ENCODE measurements around the gene SKA3. TPM values are rescaled to one million over a fixed set of nuclear protein-coding genes. Genes with fewer than 3 reads are reported as not detected.
A peak's percentile ranks its signal among the peaks of the same experiment; 100 is the strongest.
"Not testable (repeated sequence)": the region's sequence is repeated elsewhere in the genome, so short reads cannot be mapped to it uniquely, and the experiment has no call there.

SKA3 gene
- total RNA-seq, result not detected

DNA sequence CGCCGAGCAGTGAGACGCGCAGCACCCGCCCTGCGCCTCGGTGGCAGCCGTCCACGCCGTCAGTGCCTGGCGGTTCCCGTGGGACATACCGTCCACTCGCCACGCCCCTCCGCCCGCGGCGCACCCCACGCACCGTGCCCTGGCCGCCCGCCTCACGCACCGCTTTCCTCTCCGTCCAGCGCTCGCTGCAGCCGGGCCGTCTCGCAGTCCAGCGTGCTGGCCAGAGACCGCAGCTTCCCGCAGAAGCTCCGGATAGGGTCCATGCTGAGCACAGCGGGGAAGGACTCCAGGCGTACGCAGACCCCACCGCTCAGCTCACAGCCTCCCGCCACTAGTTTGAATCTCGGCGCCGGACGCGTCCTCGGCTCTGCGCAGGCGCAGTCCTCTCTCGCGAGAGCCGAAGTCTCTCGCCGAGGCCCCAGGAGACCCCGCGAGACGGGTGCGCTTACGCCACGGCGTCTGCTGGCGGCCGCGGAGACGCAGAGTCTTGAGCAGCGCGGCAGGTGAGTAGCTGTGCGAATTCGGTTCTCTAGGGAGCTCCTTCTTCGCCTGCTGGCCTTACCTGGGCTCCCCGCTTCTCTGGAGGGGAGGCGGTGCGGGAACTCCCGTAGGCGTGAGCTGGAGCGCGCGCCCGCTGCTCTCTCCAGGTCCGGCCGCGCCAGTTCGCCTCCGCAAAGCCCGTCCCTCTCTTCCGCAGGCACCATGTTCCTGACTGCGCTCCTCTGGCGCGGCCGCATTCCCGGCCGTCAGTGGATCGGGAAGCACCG, at the start of gene SKA3, which contains the start of gene MRPL57:
Gene SKA3 (minus strand): TSS at position 338 of the 767 bp plus-strand sequence. CDS start 75 bp downstream, at position 263.
Gene MRPL57 (plus strand): TSS at position 444 of the 767 bp plus-strand sequence. CDS start 259 bp downstream, at position 703.
- intact Hi-C loops (cut with DNase I), result loop anchor here (1.0 to 5.0 kb wide), 5 partner anchors 120 to 426 kb away; partner anchors contain the start of genes MICU2 and ZDHHC20
- Histone ChIP-seq H3K36me3 (no peaks in the 10 kb centered on the region), H3K27ac (peak within 1 kb of the TSS; percentile 94 to 95), H3K4me3 (peak within 1 kb of the TSS; percentile 82 to 89), H3K4me1 (peaks cover 0 to 6% of the 10 kb centered on the region in 2 donors), H3K9me3 (no peaks in the 10 kb centered on the region), H3K27me3 (no peaks in the 10 kb centered on the region)
- DNase-seq (ENCODE audit: low spot score in 2 of 2), result peak; percentile 64 to 93
- TF ChIP-seq, protein P1, sequence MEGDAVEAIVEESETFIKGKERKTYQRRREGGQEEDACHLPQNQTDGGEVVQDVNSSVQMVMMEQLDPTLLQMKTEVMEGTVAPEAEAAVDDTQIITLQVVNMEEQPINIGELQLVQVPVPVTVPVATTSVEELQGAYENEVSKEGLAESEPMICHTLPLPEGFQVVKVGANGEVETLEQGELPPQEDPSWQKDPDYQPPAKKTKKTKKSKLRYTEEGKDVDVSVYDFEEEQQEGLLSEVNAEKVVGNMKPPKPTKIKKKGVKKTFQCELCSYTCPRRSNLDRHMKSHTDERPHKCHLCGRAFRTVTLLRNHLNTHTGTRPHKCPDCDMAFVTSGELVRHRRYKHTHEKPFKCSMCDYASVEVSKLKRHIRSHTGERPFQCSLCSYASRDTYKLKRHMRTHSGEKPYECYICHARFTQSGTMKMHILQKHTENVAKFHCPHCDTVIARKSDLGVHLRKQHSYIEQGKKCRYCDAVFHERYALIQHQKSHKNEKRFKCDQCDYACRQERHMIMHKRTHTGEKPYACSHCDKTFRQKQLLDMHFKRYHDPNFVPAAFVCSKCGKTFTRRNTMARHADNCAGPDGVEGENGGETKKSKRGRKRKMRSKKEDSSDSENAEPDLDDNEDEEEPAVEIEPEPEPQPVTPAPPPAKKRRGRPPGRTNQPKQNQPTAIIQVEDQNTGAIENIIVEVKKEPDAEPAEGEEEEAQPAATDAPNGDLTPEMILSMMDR (IDR thresholded peaks at IDR 0.05), result peak; percentile 9 to 45 (median 19)

- Histone ChIP-seq H3K4me1 (no peaks in the 10 kb centered on the region), H3K9me3 (no peaks in the 10 kb centered on the region), H3K4me3 (no peak overlapping the region), H3K36me3 (no peaks in the 10 kb centered on the region), H3K27me3 (no peaks in the 10 kb centered on the region), H3K27ac (no peak overlapping the region)
- no peak for DNase-seq (ENCODE audit: low spot score in 2 of 2)
- TF ChIP-seq, protein P1 (IDR thresholded peaks at IDR 0.05), result no peak
- intact Hi-C loops (cut with DNase I), result no loop called here
Observed at GRCh38 chr13:21225082-21225481, 48.7 kb upstream of the SKA3 start.

DNA sequence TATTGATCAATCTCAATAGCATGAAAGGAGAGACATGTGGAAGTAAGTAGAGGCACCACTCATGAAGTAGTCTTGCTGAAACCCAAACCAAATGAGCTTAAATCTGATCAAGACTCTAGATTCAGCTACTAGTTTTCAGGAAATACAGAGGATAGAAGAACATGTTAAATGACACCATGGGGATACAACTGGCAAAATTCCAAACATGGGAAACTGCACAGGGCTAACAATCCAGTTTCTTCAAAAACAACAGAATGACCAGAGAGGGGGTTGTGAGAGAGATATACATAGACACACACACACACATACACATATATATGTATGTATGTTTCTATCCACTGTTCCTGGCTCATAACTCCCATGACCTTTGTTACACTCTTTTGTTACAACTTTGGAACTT, 44.9 kb upstream of the SKA3 start:
- H3K9me3 ChIP-seq, result no peaks in the 10 kb centered on the region
- no peaks in the 10 kb centered on the region for H3K4me1 ChIP-seq
- no peaks in the 10 kb centered on the region for H3K36me3 ChIP-seq
- no peak for DNase-seq (ENCODE audit: low spot score in 2 of 2)
- no peak overlapping the region for H3K27ac ChIP-seq
- intact Hi-C loops (cut with DNase I), result no loop called here
- H3K4me3 ChIP-seq, result no peak overlapping the region
- TF ChIP-seq, protein P1 (IDR thresholded peaks at IDR 0.05), result no peak
- no peaks in the 10 kb centered on the region for H3K27me3 ChIP-seq

DNA sequence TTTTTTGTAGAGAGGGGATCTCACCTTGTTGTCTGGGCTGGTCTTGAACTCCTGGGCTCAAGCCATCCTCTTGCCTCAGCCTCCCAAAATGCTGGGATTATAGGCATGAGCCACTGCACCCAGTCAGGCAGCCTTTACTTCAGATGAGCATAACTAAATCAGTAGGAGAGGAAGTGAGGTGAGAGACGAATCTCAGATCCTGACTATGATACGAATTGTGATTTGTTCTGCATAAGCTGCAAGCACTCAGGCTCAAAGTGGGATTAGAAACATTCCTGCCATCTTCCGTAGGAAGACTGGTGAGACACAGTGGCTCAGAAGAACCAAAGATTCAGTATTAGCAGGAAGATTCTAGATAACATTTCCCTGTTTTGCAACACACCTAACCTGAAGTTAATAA, 43.4 kb upstream of the SKA3 start:
- H3K4me3 ChIP-seq; H3K27ac ChIP-seq; H3K36me3 ChIP-seq; H3K9me3 ChIP-seq; intact Hi-C loops (cut with DNase I); DNase-seq (ENCODE audit: low spot score in 2 of 2); H3K4me1 ChIP-seq; H3K27me3 ChIP-seq: not testable (repeated sequence)

GRCh38 chr13:21219036-21219381, 42.7 kb upstream of the SKA3 start:
- Histone ChIP-seq H3K9me3 (no peaks in the 10 kb centered on the region), H3K4me1 (no peaks in the 10 kb centered on the region), H3K4me3 (no peak overlapping the region), H3K27me3 (no peaks in the 10 kb centered on the region), H3K36me3 (no peaks in the 10 kb centered on the region), H3K27ac (no peak overlapping the region)
- intact Hi-C loops (cut with DNase I), result no loop called here
- TF ChIP-seq, protein P1 (IDR thresholded peaks at IDR 0.05), result no peak
- no peak for DNase-seq (ENCODE audit: low spot score in 2 of 2)

GRCh38 chr13:21218351-21219035, 42.1 kb upstream of the SKA3 start:
- TF ChIP-seq, protein P1 (IDR thresholded peaks at IDR 0.05), result no peak
- Histone ChIP-seq H3K4me3 (no peak overlapping the region), H3K4me1 (no peaks in the 10 kb centered on the region), H3K27ac (no peak overlapping the region), H3K36me3 (no peaks in the 10 kb centered on the region), H3K9me3 (no peaks in the 10 kb centered on the region), H3K27me3 (no peaks in the 10 kb centered on the region)
- intact Hi-C loops (cut with DNase I), result no loop called here
- DNase-seq (ENCODE audit: low spot score in 2 of 2), result no peak
